GM20000 (cell line): ENCODE data around the gene PHPT1.
"Not testable (repeated sequence)": the region's sequence is repeated elsewhere in the genome, so short reads cannot be mapped to it uniquely, and the experiment has no call there.

Experiments used
- DNase-seq: peaks from one replicate; pipeline ENCODE4 v3.0.0; 2012; ENCODE audit warnings: low spot score
- CTCF ChIP-seq: IDR thresholded peaks from 2 replicates; pipeline ENCODE4 v1.5.1; 2012; ENCODE audit warnings: mild to moderate bottlenecking, control low read depth; ENCODE audit errors: extremely low read depth, missing control alignments

Gene PHPT1

GRCh38 chr9:136882109-136882946, 33.1 kb downstream of the PHPT1 start:
- DNase-seq, result peak; percentile 87
- TF ChIP-seq CTCF, result no peak

DNA sequence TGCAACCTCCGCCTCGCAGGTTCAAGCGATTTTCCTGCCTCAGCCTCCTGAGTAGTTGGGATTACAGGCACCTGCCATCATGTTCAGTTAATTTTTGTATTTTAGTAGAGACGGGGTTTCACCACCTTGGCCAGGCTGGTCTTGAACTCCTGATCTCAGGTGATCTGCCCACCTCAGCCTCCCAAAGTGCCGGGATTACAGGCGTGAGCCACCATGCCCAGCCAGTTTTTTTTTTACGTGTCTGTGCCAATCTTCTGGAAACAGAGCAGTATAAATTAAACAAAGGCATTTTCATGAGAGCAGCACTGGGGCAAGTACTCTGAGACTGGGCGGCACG, 33.7 kb downstream of the PHPT1 start:
- not testable (repeated sequence) for DNase-seq

DNA sequence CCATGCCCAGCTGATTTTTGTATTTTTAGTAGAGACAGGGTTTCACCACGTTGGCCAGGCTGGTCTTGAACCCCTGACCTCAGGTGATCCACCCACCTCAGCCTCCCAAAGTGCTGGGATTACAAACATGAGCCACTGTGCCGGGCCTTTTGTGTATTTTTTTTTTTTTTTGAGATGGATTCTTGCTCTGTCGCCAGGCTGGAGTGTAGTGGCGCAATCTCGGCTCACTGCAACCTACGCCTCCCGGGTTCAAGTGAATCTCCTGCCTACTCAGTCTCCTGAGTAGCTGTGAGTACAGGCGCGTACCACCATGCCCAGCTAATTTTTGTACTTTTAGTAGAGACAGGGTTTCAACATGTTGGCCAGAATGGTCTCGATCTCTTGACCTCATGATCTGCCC, 34.5 kb downstream of the PHPT1 start:
- DNase-seq, result not testable (repeated sequence)

DNA sequence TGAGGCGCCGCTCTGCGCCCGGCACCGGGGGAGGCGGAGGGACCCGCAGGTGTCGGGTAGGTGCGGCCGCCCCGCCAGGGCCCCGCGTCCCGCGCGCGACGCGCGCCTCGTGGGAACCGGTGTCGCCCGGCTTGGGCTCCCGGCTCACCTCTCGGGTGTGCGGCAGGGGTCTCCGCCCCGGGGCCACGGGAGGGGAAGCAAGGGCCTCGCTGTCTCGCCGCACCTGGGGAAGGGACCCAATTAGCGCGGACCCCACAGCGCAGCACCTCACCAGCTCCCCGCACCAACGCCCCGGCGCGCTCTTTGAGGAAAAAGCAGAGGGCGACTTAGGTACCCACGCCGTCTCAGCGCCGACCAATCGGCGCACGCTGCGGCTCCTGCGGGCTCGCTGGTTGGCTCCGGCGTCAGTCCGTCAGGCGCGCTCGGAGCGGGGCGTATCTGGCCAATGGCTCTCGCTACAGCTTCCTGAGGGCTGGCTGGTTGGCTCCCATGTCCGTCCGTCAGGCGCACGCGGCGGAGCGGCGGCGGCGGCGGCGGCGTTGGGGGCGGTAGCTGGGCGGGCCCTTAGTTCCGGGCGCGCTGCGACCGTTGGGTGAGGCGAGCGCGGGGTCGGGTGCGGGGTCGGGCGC, 36.9 kb downstream of the PHPT1 start, which contains the start of gene TRAF2:
TRAF2 (plus strand) TSS at position 567 of the 629 bp plus-strand sequence. CDS start 12,225 bp downstream, outside the sequence.
- no peak for TF ChIP-seq CTCF
- peak; percentile 100 for DNase-seq

GRCh38 chr9:136886610-136887597, 37.7 kb downstream of the PHPT1 start:
- TF ChIP-seq CTCF, result no peak
- DNase-seq, result peak; percentile 72

- DNase-seq, result no peak
- no peak for TF ChIP-seq CTCF
Observed at GRCh38 chr9:136888454-136888853, 39.2 kb downstream of the PHPT1 start.

DNA sequence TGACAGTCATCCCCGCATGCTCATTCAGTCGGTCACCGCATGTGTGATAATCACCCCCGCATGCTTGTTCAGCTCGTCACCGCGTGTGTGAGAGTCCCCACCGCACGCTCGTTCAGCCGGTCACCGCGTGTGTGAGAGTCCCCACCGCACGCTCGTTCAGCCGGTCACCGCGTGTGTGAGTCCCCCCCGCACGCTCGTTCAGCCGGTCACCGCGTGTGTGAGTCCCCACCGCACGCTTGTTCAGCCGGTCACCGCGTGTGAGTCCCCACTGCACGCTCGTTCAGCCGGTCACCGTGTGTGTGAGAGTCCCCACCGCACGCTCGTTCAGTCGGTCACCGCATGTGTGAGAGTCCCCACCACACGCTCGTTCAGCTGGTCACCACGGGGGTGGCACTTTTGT, 40.6 kb downstream of the PHPT1 start:
- DNase-seq, result no peak
- no peak for TF ChIP-seq CTCF

DNA sequence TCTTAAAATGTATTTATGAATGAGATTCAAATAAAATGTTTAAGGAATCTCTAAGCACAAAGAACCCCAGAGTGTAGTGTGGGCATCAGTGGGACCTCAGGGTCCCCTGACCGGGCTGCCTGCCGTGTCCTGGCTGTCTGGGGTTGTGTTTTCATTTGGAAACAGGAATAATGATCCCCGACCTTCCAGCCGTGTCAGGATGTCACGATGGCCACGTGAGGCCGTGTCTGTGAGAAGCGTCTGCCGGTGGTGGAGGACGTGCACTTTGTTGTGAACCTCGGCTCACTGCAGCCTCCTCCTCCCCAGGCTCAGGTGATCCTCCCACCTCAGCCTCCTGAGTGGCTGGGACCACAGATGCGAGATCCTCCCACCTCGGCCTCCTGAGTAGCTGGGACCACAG, 41.5 kb downstream of the PHPT1 start:
- no peak for DNase-seq
- no peak for TF ChIP-seq CTCF
